ENCODE results near the gene REM2.
"Not testable (repeated sequence)": the region's sequence is repeated elsewhere in the genome, so short reads cannot be mapped to it uniquely, and the experiment has no call there.

REM2 gene

DNA sequence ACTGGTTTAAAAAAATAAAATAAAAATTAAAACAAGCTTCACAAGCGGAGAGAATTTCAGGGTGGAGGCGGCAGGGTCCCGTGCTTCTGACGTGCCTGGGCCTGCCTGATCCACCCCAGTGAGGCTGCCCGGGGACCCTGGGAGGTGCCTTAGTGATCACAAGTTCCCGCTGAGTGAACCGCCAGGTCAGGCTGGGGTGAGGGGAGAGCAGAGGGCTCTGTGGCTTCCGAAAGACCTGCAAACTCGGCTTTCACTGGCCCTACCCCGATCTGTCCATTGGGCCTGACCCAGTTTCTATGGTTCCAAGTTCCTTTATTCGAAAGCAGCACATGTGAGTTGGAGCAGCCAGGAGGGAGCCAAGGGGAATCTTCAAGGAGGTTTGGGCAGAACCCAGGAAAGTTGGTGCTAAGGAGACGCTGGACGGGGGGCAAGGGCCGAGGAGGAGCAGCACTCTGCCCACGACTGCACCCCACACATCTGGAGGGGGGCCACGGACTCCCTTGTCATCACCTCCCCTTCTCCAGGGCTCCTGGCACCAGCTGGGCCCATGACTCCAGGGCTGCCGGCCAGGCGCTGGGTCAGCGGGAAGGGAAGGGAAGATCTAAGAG is 33.7 kb upstream of the REM2 start:
- ATAC-seq: no peak

DNA sequence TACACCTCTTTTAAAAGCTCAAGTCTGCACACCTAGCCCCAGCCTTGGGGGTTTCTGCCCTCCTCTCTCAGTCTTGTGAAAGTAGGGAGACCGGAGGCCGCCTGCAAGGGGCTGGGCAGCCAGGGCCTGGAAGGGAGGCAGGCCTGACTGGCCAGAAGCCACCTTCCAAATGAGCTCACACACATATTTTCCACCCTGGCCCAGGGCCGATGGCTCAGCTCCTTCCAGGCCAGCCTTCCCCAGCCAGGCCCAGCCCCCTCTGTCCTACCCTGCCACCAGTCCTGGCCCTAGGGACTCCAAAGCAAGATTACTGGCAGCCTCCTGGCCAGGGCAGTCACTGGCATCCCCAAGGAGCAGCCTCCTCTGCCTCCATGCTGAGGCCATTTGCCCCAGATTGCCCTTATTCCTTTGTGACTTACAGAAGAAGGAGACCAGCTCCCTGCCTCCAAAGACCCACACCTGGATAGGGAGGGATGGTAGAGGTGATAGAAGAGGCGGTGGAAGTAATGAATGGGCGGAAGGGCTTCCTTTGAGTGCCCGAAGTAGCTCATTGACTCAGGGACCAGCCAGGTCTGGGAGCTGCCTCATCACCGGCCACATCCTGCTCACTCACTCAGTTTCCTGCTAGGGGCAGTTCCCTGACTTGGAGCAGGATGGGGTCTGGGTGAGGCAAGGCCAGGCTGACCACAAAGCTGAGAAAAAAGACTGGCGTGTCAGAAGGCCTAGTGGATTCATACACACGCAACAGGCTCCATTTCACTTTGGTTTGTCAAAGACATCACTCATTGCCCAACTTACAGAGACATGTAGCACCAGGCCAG is 31.9 kb upstream of the REM2 start:
- ATAC-seq: peak; percentile 25 to 33

DNA sequence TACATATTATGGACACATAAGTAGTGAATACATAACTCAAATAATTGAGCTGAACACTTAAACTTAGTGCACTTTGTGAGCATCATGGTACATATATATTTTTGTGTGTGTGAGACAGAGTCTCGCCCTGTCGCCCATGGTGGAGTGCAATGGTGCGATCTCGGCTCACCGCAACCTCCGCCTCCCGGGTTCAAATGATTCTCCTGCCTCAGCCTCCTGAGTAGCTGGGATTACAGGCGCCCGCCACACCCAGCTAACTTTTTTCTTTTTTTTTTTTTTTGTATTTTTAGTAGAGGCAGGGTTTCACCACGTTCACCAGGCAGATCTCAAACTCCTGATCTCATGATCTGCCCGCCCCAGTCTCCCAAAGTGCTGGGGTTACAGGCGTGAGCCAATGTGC is 30.8 kb upstream of the REM2 start:
- not testable (repeated sequence) for ATAC-seq

DNA sequence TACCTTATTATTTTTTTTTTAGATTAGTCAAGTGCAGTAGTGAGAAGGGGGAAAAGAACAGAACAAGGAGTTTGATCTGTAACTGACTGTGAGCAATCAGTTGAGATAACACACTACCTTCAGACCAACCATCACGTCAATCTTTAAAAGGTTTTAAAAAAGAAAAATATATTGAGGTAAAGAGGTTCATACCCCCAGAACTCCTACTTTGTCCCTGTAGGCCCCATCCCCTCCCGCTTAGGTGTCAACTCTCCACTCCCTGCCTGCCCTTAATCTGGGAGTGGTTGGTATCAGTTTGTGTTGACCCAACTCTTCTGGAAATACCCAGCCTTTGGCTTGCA is 30.5 kb upstream of the REM2 start:
- no peak for ATAC-seq

DNA sequence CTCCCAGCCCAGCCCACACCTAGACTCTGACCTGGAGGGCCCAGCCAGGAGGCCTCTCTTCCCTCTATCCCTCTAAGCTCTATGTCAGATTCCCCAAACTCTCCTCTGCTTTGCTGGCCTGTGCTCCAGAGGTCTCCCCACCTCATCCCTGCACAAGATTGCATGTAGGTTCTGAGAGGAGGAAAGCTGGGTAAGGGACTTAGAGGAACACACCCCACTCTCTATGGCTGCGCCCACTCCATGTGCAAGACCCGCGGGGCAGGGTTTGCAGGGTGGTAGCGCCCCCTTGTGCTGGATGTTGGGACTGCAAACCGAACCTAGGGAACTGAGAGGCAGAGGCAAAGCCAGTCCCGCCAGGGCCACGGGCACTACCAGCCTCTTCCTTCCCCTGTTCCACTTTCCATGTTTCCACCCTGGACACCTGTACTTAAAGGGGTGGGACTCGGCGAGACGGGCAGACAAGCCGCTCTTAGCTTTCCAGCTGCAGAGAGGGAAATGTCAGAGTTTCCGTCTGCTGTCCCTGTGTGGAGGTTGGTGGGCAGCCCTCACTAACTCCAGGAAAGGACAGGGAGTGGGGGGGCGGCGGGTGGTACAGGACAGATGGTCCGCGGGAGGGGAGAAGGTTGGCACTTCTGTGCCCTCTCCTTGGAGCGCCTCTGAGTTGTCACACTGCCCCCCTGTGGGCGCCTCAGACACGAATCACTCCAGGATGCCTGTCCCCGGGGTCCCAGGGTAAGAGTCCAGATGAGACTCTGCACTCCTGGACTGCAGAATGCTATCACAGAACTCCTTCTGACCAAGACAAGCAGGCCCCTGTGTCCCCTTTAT is 29.9 kb upstream of the REM2 start:
- ATAC-seq: peak; percentile 86 to 87

DNA sequence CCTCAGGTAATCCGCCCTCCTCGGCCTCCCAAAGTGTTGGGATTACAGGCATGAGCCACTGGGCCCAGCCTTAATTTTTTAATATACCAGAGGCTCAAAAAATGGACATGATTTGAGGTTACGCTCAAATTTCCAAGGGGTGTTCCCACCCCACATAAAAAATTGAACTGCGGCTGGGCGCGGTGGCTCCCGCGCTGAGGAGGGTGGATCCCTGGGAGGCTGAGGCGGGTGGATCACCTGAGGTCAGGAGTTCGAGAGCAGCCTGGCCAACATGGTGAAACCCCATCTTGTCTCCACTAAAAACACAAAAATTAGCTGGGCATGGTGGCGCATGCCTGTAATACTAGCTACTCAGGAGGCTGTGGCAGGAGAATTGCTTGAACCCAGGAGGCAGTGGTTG is 28.7 kb upstream of the REM2 start:
- ATAC-seq: not testable (repeated sequence)

DNA sequence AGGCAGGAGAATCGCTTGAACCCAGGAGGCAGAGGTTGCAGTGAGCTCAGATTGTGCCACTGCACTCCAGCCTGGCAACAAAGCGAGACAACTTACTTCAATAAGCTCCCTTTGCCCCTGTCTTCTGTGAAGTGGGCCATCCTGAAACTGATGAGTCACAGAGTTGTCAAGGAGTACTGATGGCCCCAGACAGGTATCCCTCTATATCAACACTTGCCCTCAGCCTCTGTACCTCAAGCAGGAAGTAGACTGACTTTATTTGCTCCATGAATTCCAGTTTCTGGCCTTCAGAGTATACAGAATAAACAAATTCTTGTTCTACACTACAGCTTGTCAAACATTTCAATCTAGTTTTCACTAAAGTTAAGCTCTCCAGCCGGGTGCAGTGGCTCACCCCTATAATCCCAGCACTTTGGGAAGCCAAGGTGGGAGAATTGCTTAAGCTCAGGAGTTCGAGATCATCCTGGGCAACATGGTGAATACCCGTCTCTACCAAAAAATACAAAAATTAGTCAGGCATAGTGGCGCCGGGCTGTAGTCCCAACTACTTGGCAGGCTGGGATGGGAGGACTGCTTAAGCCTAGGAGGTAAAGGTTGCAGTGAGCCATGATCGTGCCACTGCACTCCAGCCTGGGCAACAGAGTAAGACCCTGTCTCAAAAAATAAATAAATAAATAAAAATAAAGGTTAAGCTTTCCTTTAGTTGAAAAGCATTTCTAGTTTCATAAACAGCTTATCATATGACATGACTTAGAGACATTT is 27.9 kb upstream of the REM2 start:
- ATAC-seq: no peak

DNA sequence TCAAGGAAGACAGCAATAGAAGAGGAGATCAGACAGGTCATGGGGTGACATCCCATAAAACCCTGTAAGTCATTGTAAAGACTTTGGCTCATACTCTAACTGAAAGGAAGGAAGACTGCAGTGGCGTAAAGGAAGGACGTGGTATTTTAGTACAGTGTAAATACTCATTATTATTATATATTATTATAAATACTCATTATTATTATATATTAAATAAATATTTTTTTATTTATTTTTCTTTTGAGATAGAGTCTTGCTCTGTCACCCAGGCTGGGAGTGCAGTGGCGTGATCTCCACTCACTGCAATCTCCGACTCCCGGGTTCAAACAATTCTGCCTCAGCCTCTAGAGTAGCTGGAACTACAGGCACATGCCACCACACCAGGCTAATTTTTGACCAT is 26.6 kb upstream of the REM2 start:
- no peak for ATAC-seq

DNA sequence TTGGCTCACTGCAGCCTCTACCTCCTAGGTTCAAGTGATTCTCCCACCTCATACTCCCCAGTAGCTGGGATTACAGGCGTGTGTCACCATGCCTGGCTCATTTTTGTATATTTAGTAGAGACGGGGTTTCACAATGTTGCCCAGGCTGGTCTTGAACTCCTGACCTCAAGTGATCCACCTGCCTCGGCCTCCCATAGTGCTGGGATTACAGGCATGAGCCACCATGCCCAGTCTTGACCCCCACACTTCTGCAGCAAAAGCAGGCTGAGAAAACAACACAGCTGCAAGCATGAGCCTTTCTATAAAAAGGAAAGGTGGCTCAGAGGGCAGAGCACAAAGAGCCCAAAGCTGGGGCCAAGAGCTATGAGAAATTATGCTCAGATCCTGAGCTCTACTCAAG is 22.6 kb upstream of the REM2 start:
- ATAC-seq: not testable (repeated sequence)

DNA sequence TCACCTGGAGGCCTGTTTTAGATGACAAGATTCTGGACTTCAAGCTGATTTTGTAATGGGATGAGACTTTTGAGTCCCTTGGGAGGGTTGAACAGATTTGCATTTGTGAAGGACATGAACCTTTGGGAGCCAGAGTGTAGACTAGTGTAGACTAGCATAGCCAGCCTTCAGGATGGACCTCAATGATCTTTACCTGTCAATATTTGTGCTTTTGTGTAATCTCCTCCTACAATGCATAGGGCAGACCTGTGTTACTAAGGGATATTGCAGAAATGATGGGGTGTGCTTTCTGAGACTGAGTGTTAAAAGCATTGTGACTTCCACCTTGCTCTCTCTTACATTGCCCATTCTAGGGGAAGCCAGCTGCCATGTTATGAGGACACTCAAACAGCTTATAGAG is 21.4 kb upstream of the REM2 start:
- no peak for ATAC-seq

DNA sequence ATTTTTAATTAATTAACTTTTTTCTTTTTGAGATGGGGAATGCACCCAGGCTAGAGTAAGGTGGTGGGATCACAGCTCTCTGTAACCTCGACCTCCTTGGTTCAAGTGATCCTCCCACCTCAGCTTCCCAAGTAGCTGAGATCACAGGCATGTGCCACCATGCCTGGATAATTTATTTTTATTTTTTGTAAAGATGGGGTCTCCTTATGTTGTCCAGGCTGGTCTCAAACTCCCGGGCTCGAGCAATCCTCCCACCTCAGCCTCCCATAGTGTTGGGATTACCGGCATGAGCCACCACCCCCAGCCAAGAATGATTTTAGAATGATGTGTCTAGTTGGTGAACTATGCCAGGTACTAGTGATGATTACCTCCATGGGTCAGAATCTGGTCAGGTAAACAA is 18.0 kb upstream of the REM2 start:
- ATAC-seq: no peak

DNA sequence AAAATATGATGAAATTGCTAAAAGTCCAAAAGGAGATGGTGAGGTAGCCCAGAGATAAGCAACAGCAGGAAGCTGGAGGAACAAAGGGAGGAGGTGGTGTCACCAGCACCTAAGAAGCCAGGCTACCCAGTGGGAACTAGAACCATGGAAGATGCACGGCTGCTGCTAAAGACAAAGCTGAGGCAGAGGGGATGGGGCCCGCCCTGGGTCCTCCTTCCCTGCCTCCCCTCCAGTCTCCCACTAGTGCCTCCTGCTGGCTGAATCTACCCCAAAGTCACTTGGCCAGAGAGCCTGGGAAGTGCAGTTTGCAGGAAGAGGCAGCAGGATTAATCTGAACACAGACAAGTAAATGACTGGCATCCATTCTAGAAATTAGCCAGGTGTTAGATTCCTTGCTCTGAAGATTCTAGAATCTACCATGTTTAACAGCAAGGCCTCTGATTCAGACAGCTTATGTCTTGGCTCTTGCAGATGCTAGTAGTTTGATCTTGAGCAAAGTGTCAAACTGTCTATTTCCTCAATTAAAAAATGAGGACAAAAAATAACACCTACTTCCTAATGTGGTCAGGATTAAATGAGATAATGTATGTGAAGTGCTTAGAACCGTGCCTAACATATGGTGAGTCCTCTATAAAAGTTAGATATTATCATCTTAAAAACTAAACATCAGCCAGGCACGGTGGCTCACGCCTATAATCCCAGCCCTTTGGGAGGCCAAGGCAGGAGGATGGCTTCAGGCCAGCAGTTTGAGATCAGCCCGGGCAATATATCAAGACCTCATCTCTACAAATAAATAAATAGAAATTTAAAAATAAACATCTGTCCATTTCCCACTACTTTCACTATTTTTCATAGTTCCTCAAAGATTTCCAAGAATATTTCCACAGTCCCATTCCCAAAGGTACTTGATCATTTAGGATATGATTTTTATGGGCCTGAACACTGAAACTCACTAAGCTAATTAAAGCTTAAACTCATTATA is 17.3 kb upstream of the REM2 start:
- ATAC-seq: no peak

DNA sequence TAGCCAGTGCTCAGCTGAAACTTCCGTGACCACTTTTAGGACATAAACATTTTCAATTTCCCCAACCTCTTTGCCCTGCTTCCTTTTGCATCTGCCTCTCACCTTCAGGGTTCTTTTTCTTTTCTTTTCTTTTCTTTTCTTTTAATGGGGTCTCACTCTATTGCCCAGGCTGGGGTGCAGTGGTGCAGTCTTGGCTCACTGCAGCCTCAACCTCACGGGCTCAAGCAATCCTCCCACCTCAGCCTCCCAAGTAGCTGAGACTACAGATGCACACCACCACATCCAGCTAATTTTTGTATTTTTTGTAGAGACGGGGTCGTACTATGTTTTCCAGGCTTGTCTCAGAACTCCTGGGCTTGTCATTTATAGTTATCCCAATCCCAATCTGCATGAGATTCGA is 16.1 kb upstream of the REM2 start:
- ATAC-seq: no peak

DNA sequence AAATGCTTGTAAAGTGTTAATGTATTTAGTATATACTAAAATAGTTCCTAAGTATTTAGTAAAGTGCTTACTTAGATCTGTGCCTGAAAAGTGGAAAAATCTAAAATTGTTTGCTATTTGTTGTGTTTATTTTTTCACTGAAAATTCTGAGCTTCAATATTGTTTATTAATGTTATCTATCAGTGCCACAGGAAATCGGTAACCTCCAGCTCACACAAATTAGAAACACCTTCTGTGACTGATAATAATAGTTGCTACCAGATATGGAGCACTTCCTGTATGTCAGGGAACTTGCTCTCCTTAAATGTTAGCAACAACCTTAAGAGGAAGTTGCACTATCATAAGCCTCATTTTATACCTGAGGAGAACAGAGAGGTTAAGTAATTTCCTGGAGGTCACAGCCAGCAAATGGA is 12.2 kb upstream of the REM2 start:
- ATAC-seq: peak; percentile 74 to 75

DNA sequence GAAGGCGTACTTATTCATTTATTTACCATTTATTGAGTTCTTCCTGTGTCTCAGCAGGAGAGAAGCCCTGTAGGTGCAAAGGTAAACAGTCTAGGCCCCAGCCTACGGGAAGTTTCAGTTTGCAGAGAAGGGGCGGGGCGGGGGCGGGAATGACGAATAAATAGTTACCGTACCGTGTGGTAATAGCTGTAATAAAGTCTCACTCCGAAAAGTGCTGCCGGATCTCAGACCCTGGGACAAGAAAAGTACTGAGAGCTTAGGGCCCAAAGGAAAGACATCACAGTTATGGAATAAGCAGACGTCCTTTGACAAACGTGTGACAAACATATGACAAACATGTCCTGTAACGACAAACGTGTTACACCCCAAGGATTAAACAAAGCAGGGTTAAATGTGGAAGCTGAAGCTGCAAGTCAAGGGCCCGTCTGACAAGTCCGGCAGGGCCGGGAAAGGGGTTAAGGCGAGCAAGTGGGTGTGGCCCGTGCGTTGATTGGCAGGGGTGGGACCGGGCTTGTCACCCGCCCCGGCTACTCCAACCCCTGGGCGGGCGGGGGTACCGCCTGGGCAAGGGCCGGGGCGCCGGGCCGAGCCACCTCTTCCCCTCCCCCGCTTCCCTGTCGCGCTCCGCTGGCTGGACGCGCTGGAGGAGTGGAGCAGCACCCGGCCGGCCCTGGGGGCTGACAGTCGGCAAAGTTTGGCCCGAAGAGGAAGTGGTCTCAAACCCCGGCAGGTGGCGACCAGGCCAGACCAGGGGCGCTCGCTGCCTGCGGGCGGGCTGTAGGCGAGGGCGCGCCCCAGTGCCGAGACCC is 11.6 kb upstream of the REM2 start, which contains the start of gene LRP10:
LRP10 (plus strand) TSS at position 517 of the 809 bp plus-strand sequence. CDS start 564 bp downstream, outside the sequence.
- ATAC-seq: peak; percentile 75 to 77

DNA sequence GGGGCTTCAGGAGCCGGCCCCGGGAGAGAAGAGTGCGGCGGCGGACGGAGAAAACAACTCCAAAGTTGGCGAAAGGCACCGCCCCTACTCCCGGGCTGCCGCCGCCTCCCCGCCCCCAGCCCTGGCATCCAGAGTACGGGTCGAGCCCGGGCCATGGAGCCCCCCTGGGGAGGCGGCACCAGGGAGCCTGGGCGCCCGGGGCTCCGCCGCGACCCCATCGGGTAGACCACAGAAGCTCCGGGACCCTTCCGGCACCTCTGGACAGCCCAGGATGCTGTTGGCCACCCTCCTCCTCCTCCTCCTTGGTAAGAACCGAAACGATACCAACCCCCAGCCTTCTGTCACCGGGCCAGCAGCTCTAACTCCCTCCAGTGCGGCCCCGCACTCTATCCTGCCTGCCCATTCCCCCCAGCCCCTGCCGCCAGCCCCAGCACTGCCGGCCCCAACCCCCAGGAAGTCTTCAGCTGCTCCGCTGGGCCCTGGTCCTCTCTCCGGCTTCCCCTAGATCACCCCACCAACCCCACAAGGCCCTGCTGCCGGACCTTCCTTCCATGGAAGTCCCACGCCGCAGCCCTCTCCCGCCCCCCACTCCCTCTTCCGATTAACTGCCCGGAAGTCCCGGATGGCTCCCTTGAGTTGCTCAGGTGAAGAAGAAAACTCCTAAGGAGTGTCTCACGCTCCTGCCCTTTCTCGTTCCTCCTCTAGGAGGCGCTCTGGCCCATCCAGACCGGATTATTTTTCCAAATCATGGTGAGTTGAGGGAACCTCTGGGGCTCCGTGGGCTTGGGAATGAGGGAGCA is 10.8 kb upstream of the REM2 start:
- peak; percentile 18 to 22 for ATAC-seq

DNA sequence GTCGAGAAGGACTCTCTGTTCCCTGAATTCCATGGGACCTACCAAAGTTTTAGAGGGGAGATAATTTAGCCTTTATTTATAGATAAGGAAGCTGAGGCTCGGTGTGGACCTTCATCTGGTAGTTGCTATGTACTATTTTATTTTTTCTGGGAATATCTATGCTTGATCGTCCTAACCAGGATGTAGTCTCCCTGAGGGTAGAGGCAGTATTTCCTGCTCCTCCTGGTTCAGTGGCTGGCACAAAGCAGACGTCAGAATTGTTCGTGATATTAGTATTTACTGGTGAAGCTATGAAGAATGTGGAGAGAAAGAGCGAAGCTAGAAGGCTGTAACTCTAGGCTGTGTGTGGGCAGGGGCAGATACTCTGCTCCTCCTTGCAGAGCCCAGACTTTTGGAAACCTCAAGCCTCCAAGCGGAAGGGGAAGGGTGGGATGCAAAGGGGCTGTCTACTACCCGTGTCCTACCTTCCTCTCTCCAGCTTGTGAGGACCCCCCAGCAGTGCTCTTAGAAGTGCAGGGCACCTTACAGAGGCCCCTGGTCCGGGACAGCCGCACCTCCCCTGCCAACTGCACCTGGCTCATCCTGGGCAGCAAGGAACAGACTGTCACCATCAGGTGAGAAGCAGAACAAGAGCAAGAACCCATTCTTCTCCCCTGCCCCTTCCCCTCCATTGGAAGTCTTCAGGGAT is 10.0 kb upstream of the REM2 start:
- ATAC-seq: no peak

DNA sequence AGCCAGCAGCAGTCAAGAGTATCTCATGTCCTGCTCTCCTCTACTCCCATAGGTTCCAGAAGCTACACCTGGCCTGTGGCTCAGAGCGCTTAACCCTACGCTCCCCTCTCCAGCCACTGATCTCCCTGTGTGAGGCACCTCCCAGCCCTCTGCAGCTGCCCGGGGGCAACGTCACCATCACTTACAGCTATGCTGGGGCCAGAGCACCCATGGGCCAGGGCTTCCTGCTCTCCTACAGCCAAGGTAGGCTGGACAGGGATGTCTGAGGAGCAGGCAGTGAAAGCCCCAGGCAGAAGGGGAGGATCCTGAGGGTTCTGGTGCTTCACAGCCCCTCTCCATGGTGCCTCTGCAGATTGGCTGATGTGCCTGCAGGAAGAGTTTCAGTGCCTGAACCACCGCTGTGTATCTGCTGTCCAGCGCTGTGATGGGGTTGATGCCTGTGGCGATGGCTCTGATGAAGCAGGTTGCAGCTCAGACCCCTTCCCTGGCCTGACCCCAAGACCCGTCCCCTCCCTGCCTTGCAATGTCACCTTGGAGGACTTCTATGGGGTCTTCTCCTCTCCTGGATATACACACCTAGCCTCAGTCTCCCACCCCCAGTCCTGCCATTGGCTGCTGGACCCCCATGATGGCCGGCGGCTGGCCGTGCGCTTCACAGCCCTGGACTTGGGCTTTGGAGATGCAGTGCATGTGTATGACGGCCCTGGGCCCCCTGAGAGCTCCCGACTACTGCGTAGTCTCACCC is 7.8 kb upstream of the REM2 start:
- ATAC-seq: no peak
